ENCODE data around the gene HIVEP3.

The HIVEP3 gene

GRCh38 chr1:41749991-41750745 is 168.6 kb downstream of the HIVEP3 start:
- no peak for DNase-seq

GRCh38 chr1:41745022-41745421 is 173.7 kb downstream of the HIVEP3 start:
- DNase-seq: no peak

- DNase-seq: no peak
Measured at GRCh38 chr1:41743366-41743765, 175.4 kb downstream of the HIVEP3 start.

- no peak for DNase-seq
Measured at GRCh38 chr1:41742219-41742618, 176.5 kb downstream of the HIVEP3 start.

GRCh38 chr1:41741244-41741643 is 177.5 kb downstream of the HIVEP3 start:
- no peak for DNase-seq

- peak; percentile 77 for DNase-seq
Measured at GRCh38 chr1:41740630-41741239, 178.0 kb downstream of the HIVEP3 start.

GRCh38 chr1:41740058-41740457 is 178.7 kb downstream of the HIVEP3 start:
- DNase-seq: no peak

- peak; percentile 92 for DNase-seq
Measured at GRCh38 chr1:41739061-41739955, 179.4 kb downstream of the HIVEP3 start.

GRCh38 chr1:41738475-41738874 is 180.2 kb downstream of the HIVEP3 start:
- no peak for DNase-seq

GRCh38 chr1:41738006-41738405 is 180.7 kb downstream of the HIVEP3 start:
- DNase-seq: no peak

- no peak for DNase-seq
Measured at GRCh38 chr1:41735631-41736260, 183.0 kb downstream of the HIVEP3 start.

GRCh38 chr1:41735139-41735538 is 183.6 kb downstream of the HIVEP3 start:
- no peak for DNase-seq

GRCh38 chr1:41734201-41734970 is 184.3 kb downstream of the HIVEP3 start:
- DNase-seq: no peak

- no peak for DNase-seq
Measured at GRCh38 chr1:41733725-41734124, 185.0 kb downstream of the HIVEP3 start.

GRCh38 chr1:41733021-41733420 is 185.7 kb downstream of the HIVEP3 start:
- DNase-seq: no peak

- no peak for DNase-seq
Measured at GRCh38 chr1:41731516-41732030, 187.1 kb downstream of the HIVEP3 start.

GRCh38 chr1:41730806-41731205 is 187.9 kb downstream of the HIVEP3 start:
- DNase-seq: no peak

- peak; percentile 86 for DNase-seq
Measured at GRCh38 chr1:41728403-41729202, 190.1 kb downstream of the HIVEP3 start.

GRCh38 chr1:41727749-41728115 is 191.0 kb downstream of the HIVEP3 start:
- DNase-seq: no peak

GRCh38 chr1:41726899-41727748 is 191.6 kb downstream of the HIVEP3 start:
- DNase-seq: peak; percentile 51
